ENCODE data around the gene KLKB1. TPM values are rescaled to one million over a fixed set of nuclear protein-coding genes. Genes with fewer than 3 reads are reported as not detected.

The KLKB1 gene
- total RNA-seq, 4 donors from 2014 or later: 0.62 to 1.1 TPM; not detected in 2

- Histone ChIP-seq H3K4me1 (no peaks in the 10 kb centered on the region), H3K36me3 (no peaks in the 10 kb centered on the region), H3K27ac (no peak overlapping the region), H3K4me3 (no peak overlapping the region), H3K27me3 (peaks cover 0 to 12% of the 10 kb centered on the region in 2 donors), H3K9me3 (no peaks in the 10 kb centered on the region)
- TF ChIP-seq CTCF (IDR thresholded peaks at IDR 0.05) (peak; percentile 36 to 54 (median 46)), POLR2A (IDR thresholded peaks at IDR 0.05) (no peak)
- DNase-seq: no peak
- intact Hi-C loops (cut with DNase I; ENCODE audit: low total_unique reads): no loop called here
Measured at GRCh38 chr4:186297013-186297645, 69.8 kb downstream of the KLKB1 start.

GRCh38 chr4:186298031-186298647, 70.8 kb downstream of the KLKB1 start:
- no peak for DNase-seq
- no peak for TF ChIP-seq CTCF (IDR thresholded peaks at IDR 0.05)
- TF ChIP-seq POLR2A (IDR thresholded peaks at IDR 0.05): no peak
- Histone ChIP-seq H3K4me1 (no peaks in the 10 kb centered on the region), H3K4me3 (no peak overlapping the region), H3K27me3 (peaks cover 0 to 12% of the 10 kb centered on the region in 2 donors), H3K36me3 (no peaks in the 10 kb centered on the region), H3K27ac (no peak overlapping the region), H3K9me3 (no peaks in the 10 kb centered on the region)
- intact Hi-C loops (cut with DNase I; ENCODE audit: low total_unique reads): no loop called here

- no peak overlapping the region for H3K4me3 ChIP-seq
- H3K4me1 ChIP-seq: no peaks in the 10 kb centered on the region
- no peak for DNase-seq
- H3K27me3 ChIP-seq: peaks cover 0 to 12% of the 10 kb centered on the region in 2 donors
- no peak overlapping the region for H3K27ac ChIP-seq
- intact Hi-C loops (cut with DNase I; ENCODE audit: low total_unique reads): no loop called here
- no peak for TF ChIP-seq POLR2A (IDR thresholded peaks at IDR 0.05)
- TF ChIP-seq CTCF (IDR thresholded peaks at IDR 0.05): no peak
- H3K9me3 ChIP-seq: no peaks in the 10 kb centered on the region
- no peaks in the 10 kb centered on the region for H3K36me3 ChIP-seq
Measured at GRCh38 chr4:186299291-186299690, 72.0 kb downstream of the KLKB1 start.

GRCh38 chr4:186300659-186301390, 73.5 kb downstream of the KLKB1 start:
- no peaks in the 10 kb centered on the region for H3K9me3 ChIP-seq
- no peaks in the 10 kb centered on the region for H3K36me3 ChIP-seq
- H3K27ac ChIP-seq: no peak overlapping the region
- peaks cover 0 to 12% of the 10 kb centered on the region in 2 donors for H3K27me3 ChIP-seq
- no peak for DNase-seq
- no peak overlapping the region for H3K4me3 ChIP-seq
- intact Hi-C loops (cut with DNase I; ENCODE audit: low total_unique reads): no loop called here
- no peaks in the 10 kb centered on the region for H3K4me1 ChIP-seq
- no peak for TF ChIP-seq POLR2A (IDR thresholded peaks at IDR 0.05)
- no peak for TF ChIP-seq CTCF (IDR thresholded peaks at IDR 0.05)

GRCh38 chr4:186304216-186304615, 76.9 kb downstream of the KLKB1 start:
- Histone ChIP-seq H3K4me1 (no peaks in the 10 kb centered on the region), H3K4me3 (no peak overlapping the region)
- intact Hi-C loops (cut with DNase I; ENCODE audit: low total_unique reads): no loop called here

More at GRCh38 chr4:186304216-186304615, 76.9 kb downstream of the KLKB1 start:
- H3K27ac ChIP-seq: no peak overlapping the region
- no peaks in the 10 kb centered on the region for H3K27me3 ChIP-seq
- TF ChIP-seq CTCF (IDR thresholded peaks at IDR 0.05) (no peak), POLR2A (IDR thresholded peaks at IDR 0.05) (no peak)
- no peak for DNase-seq
- H3K36me3 ChIP-seq: no peaks in the 10 kb centered on the region
- H3K9me3 ChIP-seq: no peaks in the 10 kb centered on the region

All from uterus (tissue), 4 donors.